ENCODE results near the gene PRTFDC1.

PRTFDC1 gene

GRCh38 chr10:24834869-24835268 lies 117.5 kb downstream of the PRTFDC1 start:
- DNase-seq: no peak

- DNase-seq: peak; percentile 63
These were observed 126.4 kb downstream of the PRTFDC1 start for GRCh38 chr10:24826009-24826408.

DNA sequence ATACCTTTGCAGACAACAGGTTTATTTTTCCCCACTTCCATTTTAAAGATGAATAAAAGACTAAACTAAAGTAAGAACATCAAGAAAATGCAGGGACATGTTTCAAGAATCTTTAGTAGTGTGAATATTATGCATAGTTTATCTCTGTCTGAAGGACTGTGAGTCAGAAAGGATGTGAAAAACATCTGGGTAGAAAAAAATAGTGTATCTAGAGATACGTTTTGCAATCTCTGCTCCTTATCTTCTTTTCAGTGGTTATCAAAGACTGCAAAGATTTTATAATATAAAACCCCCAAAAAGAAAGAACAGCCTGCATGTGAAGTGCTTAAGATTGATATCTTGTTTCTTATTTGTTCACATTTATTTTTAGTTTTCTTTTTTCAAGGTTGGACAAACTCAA lies 126.9 kb downstream of the PRTFDC1 start:
- DNase-seq: peak; percentile 32

- DNase-seq: no peak
These were observed 127.9 kb downstream of the PRTFDC1 start for GRCh38 chr10:24824536-24824935.

GRCh38 chr10:24824124-24824523 lies 128.3 kb downstream of the PRTFDC1 start:
- DNase-seq: no peak

- no peak for DNase-seq
These were observed 129.8 kb downstream of the PRTFDC1 start for GRCh38 chr10:24822590-24822989.

DNA sequence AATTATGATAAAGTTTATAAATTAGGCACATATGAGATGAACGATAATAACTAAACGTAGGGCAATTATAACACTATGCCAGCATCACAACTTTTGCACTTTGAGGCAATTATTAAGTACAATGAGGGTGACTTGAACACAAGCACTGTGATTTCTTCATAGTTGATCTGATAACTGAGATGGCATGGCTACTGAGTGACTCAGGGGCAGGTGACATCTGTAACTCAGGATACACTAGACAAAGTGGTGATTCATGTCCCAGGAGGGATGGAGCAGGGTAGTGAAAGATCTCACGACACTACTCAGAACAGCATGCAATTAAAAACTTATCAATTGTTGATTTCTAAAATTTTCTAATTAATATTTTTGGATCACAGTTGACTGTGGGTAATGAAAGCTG lies 130.4 kb downstream of the PRTFDC1 start:
- peak; percentile 40 for DNase-seq

DNA sequence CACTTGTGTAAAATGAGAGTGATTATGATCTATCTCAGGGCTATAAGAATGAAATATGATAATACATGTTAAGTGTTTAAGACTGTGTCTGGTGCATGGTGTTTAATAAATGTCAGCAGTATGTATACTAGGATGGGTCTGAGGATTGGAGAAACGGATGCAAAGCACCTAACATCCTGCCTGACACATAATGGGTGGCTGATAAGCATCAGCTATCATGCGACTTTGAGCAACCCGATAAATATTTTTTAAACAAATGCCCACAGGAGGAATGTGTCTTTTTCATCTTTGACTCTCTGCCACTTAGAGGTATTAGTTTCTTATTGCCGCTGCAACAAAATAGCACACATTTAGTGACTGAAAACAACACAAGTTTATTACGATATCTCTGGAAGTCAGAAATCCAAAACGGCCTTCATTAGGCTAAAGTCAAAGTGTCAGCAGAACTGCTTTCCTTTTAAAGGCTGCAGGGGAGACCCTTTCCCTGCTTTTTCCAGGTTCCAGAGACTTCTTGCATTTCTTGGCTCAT lies 135.5 kb downstream of the PRTFDC1 start:
- no peak for DNase-seq

DNA sequence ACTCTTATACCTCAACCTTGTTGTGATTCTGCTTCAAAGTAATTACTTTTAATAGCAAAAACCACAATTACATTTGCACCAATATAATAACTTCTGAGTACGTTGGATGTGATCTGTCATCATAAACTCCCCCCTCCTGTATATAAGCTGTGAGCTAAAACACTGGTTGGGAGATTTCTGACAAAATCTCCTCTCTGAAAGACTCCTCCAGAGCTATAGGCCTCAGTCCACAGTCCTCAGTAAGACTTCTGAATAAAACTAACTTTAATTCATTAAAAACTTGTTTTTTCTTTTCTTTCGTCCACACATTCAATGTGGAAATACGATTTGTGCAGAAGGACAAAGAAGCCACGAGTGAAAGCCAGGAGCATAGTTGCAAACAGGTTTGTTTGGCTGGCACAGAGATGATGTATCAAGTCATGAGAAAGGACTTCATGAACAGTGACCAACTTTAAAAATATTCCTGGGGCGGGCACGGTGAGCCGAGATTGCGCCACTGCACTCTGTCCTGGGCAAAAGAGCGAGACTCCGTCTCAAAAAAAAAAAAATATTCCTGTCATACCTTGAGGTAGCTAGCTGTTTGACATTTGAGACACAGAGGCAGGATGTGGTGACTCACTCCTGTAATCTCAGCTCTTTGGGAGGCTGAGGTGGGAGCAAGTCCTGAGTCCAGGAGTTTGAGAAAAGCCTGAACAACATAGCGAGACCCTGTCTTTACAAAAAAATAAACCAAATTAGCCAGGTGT lies 137.7 kb downstream of the PRTFDC1 start:
- peak; percentile 56 for DNase-seq

DNA sequence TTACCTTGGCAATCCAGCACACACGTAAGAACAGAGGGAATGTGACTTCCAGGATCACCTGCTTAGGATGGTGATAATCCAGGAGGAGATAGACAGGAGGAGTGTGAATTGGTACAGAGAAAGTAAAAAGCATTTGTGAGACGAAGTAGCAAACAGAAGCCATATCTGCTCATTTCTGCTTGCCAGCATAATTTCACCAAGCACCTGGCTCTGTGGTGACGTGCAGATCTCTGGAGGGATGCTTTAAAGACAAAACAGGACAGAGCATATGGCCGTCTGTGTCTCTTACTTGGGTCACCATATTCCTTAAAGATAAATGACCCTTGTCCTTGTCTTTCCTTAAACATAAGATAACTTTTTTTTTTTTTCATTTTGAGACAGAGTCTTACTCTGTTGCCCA lies 138.6 kb downstream of the PRTFDC1 start:
- no peak for DNase-seq

DNA sequence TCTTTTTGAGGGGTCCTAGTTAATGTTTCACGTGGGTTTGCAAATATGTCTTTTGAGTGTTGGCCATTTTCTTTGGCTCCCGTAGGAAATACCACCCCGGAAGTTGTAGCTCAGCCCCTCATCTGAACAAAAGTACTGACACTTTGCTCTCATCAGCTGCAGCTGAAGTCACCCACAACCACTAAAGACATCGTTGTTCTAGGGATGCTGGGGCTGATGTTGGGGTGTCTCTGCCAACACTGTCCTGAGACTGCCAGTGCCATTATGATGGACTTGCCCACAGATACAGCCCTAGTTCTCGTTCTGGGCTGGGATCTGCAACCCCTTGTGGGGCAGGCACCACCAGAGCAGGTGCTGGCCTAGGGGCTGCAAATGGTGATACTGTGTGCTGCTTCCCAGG lies 146.1 kb downstream of the PRTFDC1 start:
- no peak for DNase-seq

DNA sequence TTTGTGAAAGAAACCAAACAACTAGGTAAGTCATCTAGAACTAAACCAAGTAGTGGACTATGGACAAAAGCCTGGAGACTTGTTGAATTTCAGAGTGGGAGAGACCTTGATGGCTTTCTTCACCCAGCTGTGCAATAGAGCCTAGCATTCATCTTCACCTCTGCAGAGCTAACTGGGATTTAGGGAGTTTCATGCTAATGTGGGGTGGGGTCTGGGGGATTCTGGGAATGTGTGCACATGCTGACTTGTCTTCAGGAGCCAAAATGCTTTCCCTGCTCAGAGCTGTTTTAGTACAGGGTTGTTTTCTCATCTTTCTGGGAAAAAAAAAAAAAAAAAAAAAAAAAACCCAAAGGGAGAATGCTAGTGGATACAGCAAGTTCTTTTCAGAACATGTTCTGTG lies 147.4 kb downstream of the PRTFDC1 start:
- no peak for DNase-seq

- DNase-seq: no peak
These were observed 148.0 kb downstream of the PRTFDC1 start for GRCh38 chr10:24804392-24804791.

GRCh38 chr10:24802378-24802777 lies 150.0 kb downstream of the PRTFDC1 start:
- DNase-seq: no peak

GRCh38 chr10:24800861-24801260 lies 151.5 kb downstream of the PRTFDC1 start:
- no peak for DNase-seq
